Kidney capillary endothelial cell (primary cell): Measurements from ENCODE around the gene FADS1.

Source experiments
- DNase-seq: peaks from one replicate; pipeline ENCODE4 v3.0.0-alpha.2; 2018; ENCODE audit warnings: low spot score

Gene FADS1

DNA sequence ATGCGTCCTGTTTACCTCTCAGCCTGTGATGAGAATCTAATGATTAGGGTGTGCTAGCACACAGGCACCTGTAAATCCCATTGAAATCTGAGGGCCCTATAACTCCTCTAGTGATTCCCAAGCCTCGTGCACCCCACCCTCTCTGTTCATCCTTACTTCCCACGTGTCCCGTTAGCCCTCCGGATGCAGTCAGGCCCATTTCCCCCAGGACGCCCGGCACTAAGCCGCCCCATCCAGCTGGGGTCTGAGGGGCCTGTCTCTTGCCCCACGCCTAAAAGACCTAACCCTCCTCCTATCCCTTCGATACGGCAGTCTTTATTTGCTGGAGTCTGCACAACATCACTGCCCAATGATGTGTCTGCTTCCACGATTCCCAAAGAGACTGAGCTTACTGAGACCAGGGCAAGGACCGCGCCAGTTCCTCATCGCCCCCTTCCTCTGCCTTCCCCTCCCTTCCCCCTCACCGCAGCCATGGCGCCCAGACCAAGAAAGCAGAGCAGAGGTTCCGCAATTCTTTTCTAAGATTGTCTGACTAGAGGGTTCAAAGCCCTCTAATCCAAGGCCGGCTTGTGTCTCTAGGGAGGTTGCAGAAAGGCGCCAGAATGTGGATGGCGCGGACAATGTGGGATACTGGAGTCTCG lies 10.2 kb upstream of the FADS1 start:
- DNase-seq, result no peak

GRCh38 chr11:61820174-61820573 lies 3.4 kb upstream of the FADS1 start:
- DNase-seq, result peak; percentile 47

DNA sequence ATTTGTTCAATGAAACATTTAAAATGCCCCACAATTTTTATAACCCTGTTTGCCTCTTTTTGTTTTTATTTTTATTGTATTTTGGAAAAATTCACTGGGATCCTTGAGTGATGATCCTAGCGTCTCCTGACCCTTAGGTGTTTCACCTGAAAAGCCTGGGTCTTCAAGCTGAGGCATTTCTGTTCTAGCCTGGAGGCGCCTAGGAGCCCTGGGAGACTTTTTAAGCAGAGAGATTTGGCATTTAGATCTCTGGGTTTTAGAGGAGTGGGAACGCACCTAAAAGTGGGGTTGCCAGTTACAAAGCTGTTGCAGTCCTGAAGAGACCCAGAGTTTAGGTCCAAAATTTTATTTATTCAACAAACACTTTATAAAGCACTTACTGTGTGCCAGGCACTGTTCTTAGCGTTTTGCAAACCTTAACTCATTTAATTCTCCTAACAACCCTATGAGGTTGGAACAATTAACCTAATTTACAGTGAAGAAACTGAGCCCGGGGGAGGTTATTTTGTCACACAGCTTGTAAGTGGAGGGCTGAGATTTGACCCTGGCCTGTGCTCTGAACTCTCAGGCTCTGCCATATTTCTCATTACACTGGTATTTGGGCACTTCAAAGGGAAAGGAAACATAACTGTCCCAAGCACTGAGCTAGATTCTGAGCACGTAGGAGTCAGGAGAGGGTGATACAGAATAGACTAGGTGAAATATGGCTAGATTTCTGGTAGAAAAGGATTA lies 834 bp upstream of the FADS1 start:
- DNase-seq, result no peak

DNA sequence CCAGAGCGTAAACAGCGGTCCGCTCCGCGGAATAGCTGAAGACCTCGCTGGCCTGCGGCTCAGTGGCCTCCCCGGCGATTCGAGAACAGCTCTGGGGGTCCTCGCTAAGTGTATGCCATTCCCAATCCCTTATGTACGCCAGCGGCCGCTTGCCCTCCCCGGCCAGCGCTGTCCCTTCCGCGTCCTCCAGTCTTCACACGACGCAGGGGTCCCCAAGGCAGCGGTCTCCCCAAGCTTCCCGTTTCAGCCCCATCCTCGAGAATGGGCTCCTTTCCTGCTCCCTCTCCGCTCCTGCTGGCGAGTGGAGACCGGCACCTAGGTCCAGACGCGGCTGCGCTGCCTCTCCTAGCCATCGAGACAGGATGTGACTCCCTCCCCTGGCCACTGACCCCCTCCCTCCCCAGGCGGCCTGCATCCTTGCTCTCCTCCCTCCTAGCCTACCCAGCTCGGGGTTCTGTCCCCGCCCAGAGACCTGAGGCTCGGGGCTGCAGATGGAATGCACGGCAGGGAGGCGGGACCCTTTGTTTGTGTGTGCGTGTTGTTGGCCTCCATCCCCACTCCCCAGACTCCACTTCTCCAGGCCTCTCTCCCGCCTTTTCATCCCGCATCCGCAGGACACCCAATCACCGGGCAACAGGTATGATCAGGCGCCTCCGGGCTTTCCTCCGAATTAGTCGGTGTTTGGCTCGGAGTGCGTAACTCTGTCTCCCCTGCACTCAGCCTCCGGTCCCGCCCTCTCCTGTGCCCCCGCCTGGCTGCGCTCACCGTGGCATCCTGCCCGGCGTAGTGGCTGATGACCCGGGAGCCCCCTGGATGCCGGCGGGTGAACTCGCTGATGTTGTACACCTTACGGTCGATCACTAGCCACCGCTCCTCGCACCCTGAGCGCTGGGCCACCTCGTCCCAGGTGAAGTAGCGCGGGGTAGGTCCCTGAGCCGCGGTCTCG lies 740 bp downstream of the FADS1 start:
- DNase-seq, result peak; percentile 85

GRCh38 chr11:61814958-61815789 lies 1.6 kb downstream of the FADS1 start:
- DNase-seq, result peak; percentile 99

- DNase-seq, result peak; percentile 30
These were observed 2.4 kb downstream of the FADS1 start for GRCh38 chr11:61814247-61814957.

DNA sequence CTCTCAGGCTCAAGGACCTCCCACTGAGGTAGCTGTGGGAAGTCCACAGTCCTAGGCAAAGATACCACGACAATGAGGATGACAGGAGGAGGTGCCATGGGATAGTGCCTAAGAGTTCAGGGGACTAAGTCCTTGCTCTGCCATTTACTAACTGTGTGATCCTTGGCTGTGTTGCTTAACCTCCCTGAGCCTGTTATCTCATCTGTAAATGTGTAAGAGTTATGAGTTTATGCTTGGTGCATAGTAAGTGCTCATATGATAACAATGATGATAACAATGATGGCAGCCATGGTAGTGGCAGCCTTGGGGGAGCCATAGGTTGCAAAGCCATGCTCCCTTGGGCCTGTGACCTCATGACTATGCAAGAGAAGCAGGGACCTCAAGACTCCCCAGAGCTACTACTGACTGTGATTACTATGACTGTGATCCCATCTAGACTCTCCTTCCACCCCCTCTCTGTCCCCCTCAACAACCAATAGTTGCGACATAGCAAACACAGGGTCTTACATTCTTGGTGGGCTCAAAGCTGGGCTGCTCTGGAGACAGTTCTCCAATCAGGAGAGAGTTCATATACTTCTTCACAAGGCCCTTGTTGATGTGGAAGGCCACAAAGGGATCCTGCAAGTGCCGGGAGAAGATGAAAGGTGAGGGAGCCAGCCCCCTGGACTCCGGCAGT lies 3.9 kb downstream of the FADS1 start:
- DNase-seq, result no peak

GRCh38 chr11:61811831-61812230 lies 5.0 kb downstream of the FADS1 start:
- no peak for DNase-seq

DNA sequence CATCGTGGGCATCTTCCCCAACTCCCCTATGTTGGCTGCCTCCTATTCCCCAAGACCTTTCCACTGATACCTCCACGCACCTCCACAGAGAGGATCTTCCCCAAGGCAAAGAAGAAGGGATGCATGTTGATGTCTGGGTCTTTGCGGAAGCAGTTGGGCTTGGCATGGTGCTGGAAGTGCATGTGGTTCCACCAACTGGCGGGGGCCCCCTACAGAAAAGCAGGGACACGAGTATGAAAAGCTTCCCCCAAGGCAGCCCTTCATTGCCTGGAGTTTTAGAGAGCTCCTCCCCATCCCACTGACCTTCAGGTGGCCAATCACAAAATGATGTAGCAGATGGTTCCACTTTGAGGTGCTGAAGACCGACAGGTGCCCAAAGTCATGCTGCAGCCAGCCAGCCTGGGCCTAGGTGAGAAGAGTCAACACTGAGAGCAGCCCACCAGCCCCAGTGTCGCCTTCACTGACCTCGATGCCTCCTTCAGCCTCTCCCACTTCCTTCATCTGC lies 6.1 kb downstream of the FADS1 start:
- DNase-seq, result no peak

- DNase-seq, result no peak
These were observed 10.0 kb downstream of the FADS1 start for GRCh38 chr11:61806785-61807184.

- no peak for DNase-seq
These were observed 11.7 kb downstream of the FADS1 start for GRCh38 chr11:61805146-61805545.

GRCh38 chr11:61803889-61804647 lies 12.7 kb downstream of the FADS1 start:
- no peak for DNase-seq

DNA sequence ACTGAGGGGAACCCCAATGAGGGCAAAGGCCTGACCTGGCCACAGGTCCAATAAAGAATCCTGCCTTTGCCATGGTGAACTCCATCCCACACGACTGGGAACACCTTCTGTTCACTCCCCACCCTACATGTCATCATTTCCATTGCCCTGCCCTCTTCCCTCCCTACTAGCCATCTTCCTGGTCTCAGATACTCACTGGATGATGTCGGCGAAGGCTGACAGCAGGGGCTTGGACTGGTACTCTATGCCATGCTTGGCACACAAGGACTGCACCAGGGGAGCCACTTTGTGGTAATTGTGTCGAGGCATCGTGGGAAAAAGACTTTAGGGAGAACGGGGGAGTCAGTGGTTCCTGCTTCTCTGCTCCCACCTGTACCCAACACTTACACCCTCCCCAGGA lies 14.2 kb downstream of the FADS1 start:
- DNase-seq, result no peak

GRCh38 chr11:61800331-61801281 lies 16.2 kb downstream of the FADS1 start:
- no peak for DNase-seq

- no peak for DNase-seq
These were observed 17.0 kb downstream of the FADS1 start for GRCh38 chr11:61799665-61800284.

- peak; percentile 74 for DNase-seq
These were observed 19.4 kb downstream of the FADS1 start for GRCh38 chr11:61797263-61797944.

GRCh38 chr11:61795876-61796526 lies 20.8 kb downstream of the FADS1 start:
- DNase-seq, result no peak
